Suprapubic skin (tissue), 4 donors: ENCODE measurements around the gene CLMP. TPM values are rescaled to one million over a fixed set of nuclear protein-coding genes. Genes with fewer than 3 reads are reported as not detected.

ENCODE experiments used
- DNase-seq, 2 donors: peaks; one replicate each; pipeline ENCODE4 v3.0.0-alpha.2; 2019; ENCODE audit warnings: low spot score in 2 of 2
- H3K27ac ChIP-seq: fragments of 200-600 bp; sonication (generic); one replicate; pipeline ENCODE4 v1.5.1; 2019
- H3K27me3 ChIP-seq: fragments of 200-600 bp; sonication (generic); one replicate; pipeline ENCODE4 v1.5.1; 2019
- H3K36me3 ChIP-seq: fragments of 200-600 bp; sonication (generic); one replicate; pipeline ENCODE4 v1.5.1; 2019
- H3K4me1 ChIP-seq: fragments of 200-600 bp; sonication (generic); one replicate; pipeline ENCODE4 v1.5.1; 2019
- H3K4me3 ChIP-seq: fragments of 200-600 bp; sonication (generic); one replicate; pipeline ENCODE4 v1.5.1; 2019; ENCODE audit warnings: mild to moderate bottlenecking
- H3K9me3 ChIP-seq: fragments of 200-600 bp; sonication (generic); one replicate; pipeline ENCODE4 v1.5.1; 2019
- CTCF ChIP-seq, 2 donors: fragments of 200-600 bp in 1 of 2; fragments of 450-650 bp in 1 of 2; sonication (generic) in 1 of 2; IDR thresholded peaks; one replicate each; pipeline ENCODE4 v1.5.1; 2016 to 2019; ENCODE audit warnings: antibody characterized with exemption in 2 of 2, mild to moderate bottlenecking in 1 of 2, moderate library complexity in 1 of 2
- EP300 ChIP-seq: sonication (generic); formaldehyde crosslinking; IDR thresholded peaks from one replicate; pipeline ENCODE4 v1.6.1; 2017; ENCODE audit warnings: antibody characterized with exemption
- POLR2A ChIP-seq, 2 donors: fragments of 450-650 bp; IDR thresholded peaks; one replicate each; pipeline ENCODE4 v1.6.1; 2017; ENCODE audit warnings: antibody characterized with exemption in 2 of 2, mild to moderate bottlenecking in 2 of 2, moderate library complexity in 2 of 2
- POLR2AphosphoS5 ChIP-seq, 3 donors: sonication (generic); formaldehyde crosslinking; IDR thresholded peaks; one replicate each; pipeline ENCODE4 v1.6.1; 2017; ENCODE audit warnings: antibody characterized with exemption in 3 of 3
- WGBS: methylation state at CpG from one replicate; pipeline ENCODE4 v1.1.5; 2018; 5-methylcytosine and 5-hydroxymethylcytosine counted together
- total RNA-seq, 4 donors: library from RNA; depleted of rRNA; stranded (reverse); fragments of >200 nt; gene quantifications; one replicate each; pipeline ENCODE4 v1.1.0, GENCODE V29; 2016

The CLMP gene
- total RNA-seq, 4 donors from 2014 or later, result 17.5 to 26.9 (median 19.9) TPM

GRCh38 chr11:123227763-123228495 is 32.9 kb upstream of the CLMP start:
- Histone ChIP-seq H3K4me1 (no peaks in the 10 kb centered on the region), H3K36me3 (no peaks in the 10 kb centered on the region), H3K27ac (no peak overlapping the region), H3K9me3 (no peaks in the 10 kb centered on the region), H3K4me3 (no peak overlapping the region), H3K27me3 (no peaks in the 10 kb centered on the region)
- 67% methylated on average over 7 of the region's 7 CpGs for WGBS
- no peak for DNase-seq
- no peak for TF ChIP-seq POLR2A (IDR thresholded peaks at IDR 0.05)
- no peak for TF ChIP-seq EP300
- TF ChIP-seq POLR2AphosphoS5 (IDR thresholded peaks at IDR 0.05), result no peak
- TF ChIP-seq CTCF (IDR thresholded peaks at IDR 0.05), result no peak

- 59% methylated on average over 3 of the region's 3 CpGs for WGBS
- no peaks in the 10 kb centered on the region for H3K4me1 ChIP-seq
- DNase-seq, result no peak
- H3K4me3 ChIP-seq, result no peak overlapping the region
- peaks cover 6% of the 10 kb centered on the region for H3K27me3 ChIP-seq
- TF ChIP-seq POLR2AphosphoS5 (IDR thresholded peaks at IDR 0.05) (no peak), EP300 (no peak), POLR2A (IDR thresholded peaks at IDR 0.05) (no peak), CTCF (IDR thresholded peaks at IDR 0.05) (no peak)
- H3K9me3 ChIP-seq, result no peaks in the 10 kb centered on the region
- no peaks in the 10 kb centered on the region for H3K36me3 ChIP-seq
- peak overlapping the region; percentile 50 for H3K27ac ChIP-seq
Observed at GRCh38 chr11:123221584-123221983, 26.5 kb upstream of the CLMP start.

GRCh38 chr11:123221096-123221561 is 26.1 kb upstream of the CLMP start:
- H3K9me3 ChIP-seq, result no peaks in the 10 kb centered on the region
- no peaks in the 10 kb centered on the region for H3K4me1 ChIP-seq
- TF ChIP-seq POLR2AphosphoS5 (IDR thresholded peaks at IDR 0.05), result peak in 1 of 3 donors; percentile 38
- TF ChIP-seq POLR2A (IDR thresholded peaks at IDR 0.05), result no peak
- H3K27ac ChIP-seq, result peak overlapping the region; percentile 50
- peaks cover 6% of the 10 kb centered on the region for H3K27me3 ChIP-seq
- H3K4me3 ChIP-seq, result no peak overlapping the region
- no peak for DNase-seq
- WGBS, result 64% methylated on average over 6 of the region's 6 CpGs
- H3K36me3 ChIP-seq, result no peaks in the 10 kb centered on the region

GRCh38 chr11:123219066-123219690 is 24.1 kb upstream of the CLMP start:
- Histone ChIP-seq H3K9me3 (no peaks in the 10 kb centered on the region), H3K4me1 (no peaks in the 10 kb centered on the region), H3K36me3 (no peaks in the 10 kb centered on the region), H3K27ac (no peak overlapping the region), H3K27me3 (peaks cover 6% of the 10 kb centered on the region), H3K4me3 (no peak overlapping the region)
- DNase-seq, result no peak
- WGBS, result 90% methylated on average over 9 of the region's 9 CpGs
- no peak for TF ChIP-seq POLR2A (IDR thresholded peaks at IDR 0.05)
- no peak for TF ChIP-seq POLR2AphosphoS5 (IDR thresholded peaks at IDR 0.05)
- no peak for TF ChIP-seq CTCF (IDR thresholded peaks at IDR 0.05)
- TF ChIP-seq EP300, result no peak

- no peaks in the 10 kb centered on the region for H3K36me3 ChIP-seq
- TF ChIP-seq POLR2A (IDR thresholded peaks at IDR 0.05) (no peak), POLR2AphosphoS5 (IDR thresholded peaks at IDR 0.05) (no peak), EP300 (no peak), CTCF (IDR thresholded peaks at IDR 0.05) (no peak)
- no peaks in the 10 kb centered on the region for H3K9me3 ChIP-seq
- no peaks in the 10 kb centered on the region for H3K4me1 ChIP-seq
- WGBS, result 83% methylated on average over 5 of the region's 5 CpGs
- H3K4me3 ChIP-seq, result no peak overlapping the region
- H3K27me3 ChIP-seq, result peaks cover 12% of the 10 kb centered on the region
- no peak overlapping the region for H3K27ac ChIP-seq
- no peak for DNase-seq
Observed at GRCh38 chr11:123218451-123218850, 23.4 kb upstream of the CLMP start.
